ENCODE results near the gene UNC5C.

The UNC5C gene

GRCh38 chr4:95548738-95549245 is at the start of gene UNC5C:
UNC5C (minus strand) TSS chr4:95548973.
- peak; percentile 27 for DNase-seq

GRCh38 chr4:95596676-95597075 is 47.9 kb upstream of the UNC5C start:
- no peak for DNase-seq

- DNase-seq = no peak
Observed at GRCh38 chr4:95594629-95595028, 45.9 kb upstream of the UNC5C start.

- no peak for DNase-seq
Observed at GRCh38 chr4:95594013-95594412, 45.2 kb upstream of the UNC5C start.

GRCh38 chr4:95591278-95591677 is 42.5 kb upstream of the UNC5C start:
- DNase-seq = no peak

GRCh38 chr4:95590615-95591014 is 41.8 kb upstream of the UNC5C start:
- DNase-seq = no peak

- DNase-seq = peak; percentile 5
Observed at GRCh38 chr4:95585016-95585695, 36.4 kb upstream of the UNC5C start.

GRCh38 chr4:95580226-95580625 is 31.5 kb upstream of the UNC5C start:
- DNase-seq = no peak

GRCh38 chr4:95572304-95572991 is 23.7 kb upstream of the UNC5C start:
- DNase-seq = no peak

- DNase-seq = no peak
Observed at GRCh38 chr4:95571577-95571976, 22.8 kb upstream of the UNC5C start.

GRCh38 chr4:95563638-95564337 is 15.0 kb upstream of the UNC5C start:
- no peak for DNase-seq

- no peak for DNase-seq
Observed at GRCh38 chr4:95560774-95561173, 12.0 kb upstream of the UNC5C start.

- DNase-seq = no peak
Observed at GRCh38 chr4:95556207-95556859, 7.6 kb upstream of the UNC5C start.

- DNase-seq = no peak
Observed at GRCh38 chr4:95552942-95553550, 4.3 kb upstream of the UNC5C start.

GRCh38 chr4:95551653-95552052 is 2.9 kb upstream of the UNC5C start:
- no peak for DNase-seq

- no peak for DNase-seq
Observed at GRCh38 chr4:95550115-95550987, 1.6 kb upstream of the UNC5C start.

- DNase-seq = peak; percentile 18
Observed at GRCh38 chr4:95549246-95550114, 707 bp upstream of the UNC5C start.

- no peak for DNase-seq
Observed at GRCh38 chr4:95547715-95548471, 880 bp downstream of the UNC5C start.

- no peak for DNase-seq
Observed at GRCh38 chr4:95546866-95547714, 1.7 kb downstream of the UNC5C start.

Measured in fibroblast of skin of right biceps (primary cell).